ENCODE measurements around the gene MAPK13.

DNA sequence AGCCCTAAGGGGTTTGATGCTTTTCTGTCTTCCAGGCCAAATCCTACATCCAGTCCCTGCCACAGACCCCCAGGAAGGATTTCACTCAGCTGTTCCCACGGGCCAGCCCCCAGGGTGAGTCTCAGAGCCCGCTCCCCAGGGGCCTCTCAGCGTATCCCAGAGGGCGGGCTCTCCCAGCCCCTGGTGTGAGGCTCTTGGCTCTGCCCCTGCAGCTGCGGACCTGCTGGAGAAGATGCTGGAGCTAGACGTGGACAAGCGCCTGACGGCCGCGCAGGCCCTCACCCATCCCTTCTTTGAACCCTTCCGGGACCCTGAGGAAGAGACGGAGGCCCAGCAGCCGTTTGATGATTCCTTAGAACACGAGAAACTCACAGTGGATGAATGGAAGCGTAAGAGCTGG, 8.4 kb downstream of the MAPK13 start:
- TF ChIP-seq, protein P1, sequence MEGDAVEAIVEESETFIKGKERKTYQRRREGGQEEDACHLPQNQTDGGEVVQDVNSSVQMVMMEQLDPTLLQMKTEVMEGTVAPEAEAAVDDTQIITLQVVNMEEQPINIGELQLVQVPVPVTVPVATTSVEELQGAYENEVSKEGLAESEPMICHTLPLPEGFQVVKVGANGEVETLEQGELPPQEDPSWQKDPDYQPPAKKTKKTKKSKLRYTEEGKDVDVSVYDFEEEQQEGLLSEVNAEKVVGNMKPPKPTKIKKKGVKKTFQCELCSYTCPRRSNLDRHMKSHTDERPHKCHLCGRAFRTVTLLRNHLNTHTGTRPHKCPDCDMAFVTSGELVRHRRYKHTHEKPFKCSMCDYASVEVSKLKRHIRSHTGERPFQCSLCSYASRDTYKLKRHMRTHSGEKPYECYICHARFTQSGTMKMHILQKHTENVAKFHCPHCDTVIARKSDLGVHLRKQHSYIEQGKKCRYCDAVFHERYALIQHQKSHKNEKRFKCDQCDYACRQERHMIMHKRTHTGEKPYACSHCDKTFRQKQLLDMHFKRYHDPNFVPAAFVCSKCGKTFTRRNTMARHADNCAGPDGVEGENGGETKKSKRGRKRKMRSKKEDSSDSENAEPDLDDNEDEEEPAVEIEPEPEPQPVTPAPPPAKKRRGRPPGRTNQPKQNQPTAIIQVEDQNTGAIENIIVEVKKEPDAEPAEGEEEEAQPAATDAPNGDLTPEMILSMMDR (IDR thresholded peaks at IDR 0.05) = no peak
- TF ChIP-seq EZH2 (IDR thresholded peaks at IDR 0.05; ENCODE audit: borderline replicate concordance, insufficient read depth, low read depth, low read length, poor library complexity, severe bottlenecking) = no peak
